Measurements from ENCODE around the gene CYTH3.
"Not testable (repeated sequence)": the region's sequence is repeated elsewhere in the genome, so short reads cannot be mapped to it uniquely, and the experiment has no call there.

CYTH3 gene

DNA sequence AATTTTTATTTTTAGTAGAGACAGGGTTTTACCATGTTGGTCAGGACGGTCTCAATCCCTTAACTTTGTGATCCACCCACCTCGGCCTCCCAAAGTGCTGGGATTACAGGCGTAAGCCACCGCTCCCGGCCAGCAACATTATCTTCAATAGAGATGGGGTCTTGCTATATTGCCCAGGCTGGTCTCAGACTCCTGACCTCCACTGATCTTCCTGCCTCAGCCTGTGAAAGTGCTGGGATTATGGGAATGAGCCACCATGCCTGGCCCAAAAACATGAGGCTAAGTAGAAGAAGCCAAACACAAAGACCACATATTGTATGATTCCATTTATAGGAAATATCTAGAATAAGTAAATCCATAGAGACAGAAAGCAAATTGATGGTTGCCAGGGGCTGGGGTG is 19.1 kb upstream of the CYTH3 start:
- no peak for DNase-seq (ENCODE audit: insufficient read length, low spot score)
- TF ChIP-seq POLR2A (IDR thresholded peaks at IDR 0.05; ENCODE audit: low read depth, low read length): no peak

DNA sequence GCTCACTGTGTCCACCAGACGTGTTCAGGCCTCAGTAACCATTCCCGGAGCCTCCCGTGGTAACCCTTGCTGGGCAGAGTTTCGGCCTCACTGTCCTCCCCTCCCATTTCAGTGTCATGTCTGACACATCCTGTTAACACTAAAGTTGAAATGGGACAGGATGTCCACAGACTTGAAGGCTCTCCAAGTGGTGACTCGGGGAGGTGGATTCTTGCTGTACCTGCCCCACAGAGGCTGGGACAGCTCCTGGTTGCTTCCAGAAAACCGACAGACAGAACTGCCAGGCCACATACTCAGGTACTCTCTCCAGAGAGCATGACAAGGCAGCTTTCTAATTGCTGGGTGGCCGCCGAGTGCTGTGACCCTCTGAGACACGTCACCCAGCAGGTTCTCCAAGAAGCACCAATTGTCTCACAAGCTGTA is 17.9 kb upstream of the CYTH3 start:
- DNase-seq (ENCODE audit: insufficient read length, low spot score): no peak
- no peak for FAIRE-seq
- no peak for TF ChIP-seq POLR2A (IDR thresholded peaks at IDR 0.05; ENCODE audit: low read depth, low read length)

More for the DNA sequence above, 19.1 kb upstream of the CYTH3 start:
- FAIRE-seq: no peak

DNA sequence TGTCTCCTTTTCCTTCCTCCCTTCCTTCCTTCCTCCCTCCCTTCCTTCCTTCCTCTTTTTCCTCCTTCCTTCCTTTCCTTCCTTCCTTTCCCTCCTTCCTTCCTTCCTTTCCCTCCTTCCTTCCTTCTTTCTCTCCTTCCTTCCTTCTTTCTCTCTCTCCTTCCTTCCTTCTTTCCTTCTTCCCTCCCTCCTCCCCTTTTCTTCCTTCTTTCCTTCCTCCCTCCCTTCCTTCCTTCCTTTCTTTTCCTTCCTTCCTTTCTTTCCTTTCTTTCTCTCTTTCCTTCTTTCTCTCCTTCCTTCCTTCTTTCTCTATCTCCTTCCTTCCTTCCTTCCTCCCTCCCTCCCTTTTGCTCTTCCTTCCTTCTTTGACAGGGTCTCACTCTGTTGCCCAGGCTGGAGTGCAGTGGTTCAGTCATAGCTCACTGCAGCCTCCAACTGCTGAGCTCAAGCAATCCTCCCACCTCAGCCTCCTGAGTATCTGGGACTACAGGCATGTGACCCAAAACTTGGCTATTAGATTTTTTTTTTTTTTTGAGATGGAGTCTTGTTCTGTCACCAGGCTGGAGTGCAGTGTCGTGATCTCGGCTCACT is 15.9 kb upstream of the CYTH3 start:
- DNase-seq (ENCODE audit: insufficient read length, low spot score) (no peak), FAIRE-seq (no peak)
- TF ChIP-seq POLR2A (IDR thresholded peaks at IDR 0.05; ENCODE audit: low read depth, low read length): no peak

DNA sequence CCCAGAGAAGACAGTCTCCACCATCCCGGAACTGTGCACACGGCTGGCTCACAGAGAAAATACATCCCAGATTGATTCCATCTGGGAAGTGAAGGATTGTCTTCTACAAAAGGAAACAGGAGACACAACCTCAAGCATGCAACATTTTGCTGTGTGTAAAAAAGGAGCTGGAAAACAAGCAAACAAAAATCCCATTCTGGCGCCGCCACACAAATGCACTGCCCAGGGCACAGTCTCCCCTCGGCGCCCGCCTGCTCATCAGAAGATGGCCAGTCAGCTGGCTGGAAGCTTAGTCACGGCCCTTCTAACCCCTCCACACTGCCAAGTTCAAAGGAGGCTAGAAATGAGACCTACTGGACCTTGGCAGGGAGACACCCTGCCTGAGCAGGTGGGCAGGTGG is 14.1 kb upstream of the CYTH3 start:
- DNase-seq (ENCODE audit: insufficient read length, low spot score) (no peak), FAIRE-seq (no peak)
- no peak for TF ChIP-seq POLR2A (IDR thresholded peaks at IDR 0.05; ENCODE audit: low read depth, low read length)

GRCh38 chr7:6284461-6285360 is 12.3 kb upstream of the CYTH3 start:
- DNase-seq (ENCODE audit: insufficient read length, low spot score) (no peak), FAIRE-seq (peak; percentile 41)
- TF ChIP-seq POLR2A (IDR thresholded peaks at IDR 0.05; ENCODE audit: low read depth, low read length): no peak

GRCh38 chr7:6284055-6284400 is 11.6 kb upstream of the CYTH3 start:
- TF ChIP-seq POLR2A (IDR thresholded peaks at IDR 0.05; ENCODE audit: low read depth, low read length): no peak
- FAIRE-seq: no peak

DNA sequence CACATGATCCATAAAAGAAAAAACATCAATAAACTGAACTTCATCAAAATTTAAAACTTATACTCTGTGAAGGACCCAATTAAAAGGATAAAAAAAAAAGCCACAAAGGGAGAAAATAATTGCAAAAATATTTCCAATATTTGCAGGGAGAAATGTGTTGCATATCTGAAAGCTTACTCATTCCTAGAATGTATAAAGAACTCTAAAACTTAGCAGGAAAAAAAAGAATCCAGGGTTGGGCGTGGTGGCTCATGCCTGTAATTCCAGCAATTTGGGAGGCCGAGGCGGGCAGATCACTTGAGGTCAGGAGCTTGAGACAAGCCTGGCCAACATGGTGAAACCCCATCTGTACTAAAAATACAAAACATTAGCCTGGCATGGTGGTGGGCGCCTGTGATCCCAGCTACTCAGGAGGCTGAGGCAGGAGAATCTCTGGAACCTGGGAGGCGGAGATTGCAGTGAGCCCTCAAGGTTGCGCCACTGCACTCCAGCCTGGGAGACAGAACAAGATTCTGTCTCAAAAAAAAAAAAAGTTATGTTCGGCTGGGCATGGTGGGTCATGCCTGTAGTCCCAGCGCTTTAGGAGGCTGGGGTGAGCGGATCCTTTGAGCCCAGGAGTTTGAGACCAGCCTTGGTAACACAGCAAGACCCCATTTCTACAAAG is 11.1 kb upstream of the CYTH3 start:
- FAIRE-seq: not testable (repeated sequence)

More at GRCh38 chr7:6284055-6284400, 11.6 kb upstream of the CYTH3 start:
- no peak for DNase-seq (ENCODE audit: insufficient read length, low spot score)

DNA sequence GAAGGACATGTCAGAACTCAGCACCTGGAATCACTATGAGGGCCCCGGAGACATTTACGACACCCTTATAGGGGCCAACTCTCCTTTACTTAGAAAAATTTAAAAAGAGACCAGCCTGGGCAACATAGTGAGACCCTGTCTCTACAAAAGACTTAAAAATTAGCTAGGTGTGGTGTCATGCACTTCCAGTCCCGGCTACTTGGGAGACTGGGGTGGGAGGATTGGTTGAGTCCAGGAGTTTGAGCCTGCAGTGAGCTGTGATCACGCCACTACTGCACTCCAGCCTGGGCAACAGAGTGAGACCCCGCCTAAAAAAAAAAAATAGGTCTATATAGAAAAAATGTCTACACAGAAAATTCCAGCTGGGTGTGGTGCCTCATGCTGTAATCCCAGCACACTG is 7.5 kb upstream of the CYTH3 start:
- FAIRE-seq: no peak
- DNase-seq (ENCODE audit: insufficient read length, low spot score): no peak
- no peak for TF ChIP-seq POLR2A (IDR thresholded peaks at IDR 0.05; ENCODE audit: low read depth, low read length)

More for the DNA sequence above, 11.1 kb upstream of the CYTH3 start:
- not testable (repeated sequence) for DNase-seq (ENCODE audit: insufficient read length, low spot score)

- no peak for DNase-seq (ENCODE audit: insufficient read length, low spot score)
- FAIRE-seq: no peak
- no peak for TF ChIP-seq POLR2A (IDR thresholded peaks at IDR 0.05; ENCODE audit: low read depth, low read length)
These were observed 6.9 kb upstream of the CYTH3 start for GRCh38 chr7:6279341-6279740.

DNA sequence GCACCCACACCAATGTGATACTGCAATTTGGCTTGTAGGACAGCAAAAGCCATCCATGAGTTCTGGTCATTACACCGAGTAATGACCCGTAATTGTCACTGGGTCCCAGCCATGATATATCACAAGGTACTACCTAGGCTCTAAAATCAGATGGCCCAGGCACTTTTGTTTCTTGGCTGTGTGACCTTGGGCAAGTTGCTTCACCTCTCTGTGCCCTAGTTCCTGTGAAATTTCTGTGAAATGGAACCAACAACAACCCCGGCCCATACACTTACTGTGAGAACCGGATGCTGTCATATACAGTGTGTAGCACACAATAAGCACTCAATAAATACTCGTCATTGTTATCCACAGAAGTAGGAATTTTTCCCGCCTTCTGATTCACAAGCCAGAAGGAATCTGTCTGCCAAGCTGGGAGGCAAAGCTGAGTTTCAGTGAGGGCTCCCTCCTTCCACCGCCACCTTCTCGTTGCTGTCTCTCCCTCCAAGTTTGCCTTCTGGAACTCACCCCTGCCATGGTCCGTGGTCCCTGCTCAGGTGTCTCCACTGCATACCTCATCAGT is 6.4 kb upstream of the CYTH3 start:
- DNase-seq (ENCODE audit: insufficient read length, low spot score): no peak
- TF ChIP-seq POLR2A (IDR thresholded peaks at IDR 0.05; ENCODE audit: low read depth, low read length): no peak
- no peak for FAIRE-seq

DNA sequence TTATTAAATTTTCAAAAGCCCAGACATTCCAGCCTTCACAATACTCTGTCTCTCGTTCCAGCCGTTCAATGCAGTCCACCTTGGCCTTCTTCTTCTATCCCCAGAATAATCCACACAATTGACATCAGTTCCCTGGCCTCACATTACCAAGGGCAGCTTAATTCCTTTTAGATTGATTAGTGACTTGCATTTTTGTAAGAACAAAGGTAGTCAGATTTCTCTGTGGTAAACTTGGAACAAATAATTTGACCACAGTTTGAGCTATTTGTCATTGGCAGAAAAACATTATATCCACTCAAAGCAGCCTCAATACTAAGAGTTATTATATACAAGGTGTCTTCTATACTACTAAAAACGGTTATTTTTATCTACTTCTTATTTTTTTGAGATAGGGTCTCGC is 5.1 kb upstream of the CYTH3 start:
- FAIRE-seq: no peak
- no peak for TF ChIP-seq POLR2A (IDR thresholded peaks at IDR 0.05; ENCODE audit: low read depth, low read length)

GRCh38 chr7:6276911-6277408 is 4.5 kb upstream of the CYTH3 start:
- DNase-seq (ENCODE audit: insufficient read length, low spot score) (no peak), FAIRE-seq (no peak)

More for the DNA sequence above, 5.1 kb upstream of the CYTH3 start:
- no peak for DNase-seq (ENCODE audit: insufficient read length, low spot score)

GRCh38 chr7:6274743-6275142 is 2.3 kb upstream of the CYTH3 start:
- no peak for TF ChIP-seq POLR2A (IDR thresholded peaks at IDR 0.05; ENCODE audit: low read depth, low read length)
- DNase-seq (ENCODE audit: insufficient read length, low spot score) (no peak), FAIRE-seq (no peak)

More at GRCh38 chr7:6276911-6277408, 4.5 kb upstream of the CYTH3 start:
- no peak for TF ChIP-seq POLR2A (IDR thresholded peaks at IDR 0.05; ENCODE audit: low read depth, low read length)

All from H54 (cell line).